Measurements from ENCODE around the gene ARHGEF12. TPM values are rescaled to one million over a fixed set of nuclear protein-coding genes. Genes with fewer than 3 reads are reported as not detected.

The ARHGEF12 gene
- total and polyA plus RNA-seq, 2 experiments from 2014 or later: 9.0 to 38.9 TPM

GRCh38 chr11:120527111-120527761 lies 191.0 kb downstream of the ARHGEF12 start:
- H3F3A ChIP-seq (replicated peaks; ENCODE audit: low read depth): 0 out of 2 replicates have a peak, but pooled peaks cover 7% of the 10 kb centered on the region
- H3K4me1 Mint-ChIP-seq: peaks cover 27% of the 10 kb centered on the region
- H3K27ac Mint-ChIP-seq: peak overlapping the region; percentile 40; the same call in 1 of the 2 replicates
- H3K36me3 ChIP-seq (ENCODE audit: insufficient read depth): no peaks in the 10 kb centered on the region
- no peaks in the 10 kb centered on the region for H3K9me2 ChIP-seq (ENCODE audit: insufficient read depth)
- peak overlapping the region; percentile 60; the same call in 1 of the 2 replicates for H2AFZ ChIP-seq
- H4K20me1 ChIP-seq (replicated peaks; ENCODE audit: insufficient read depth): no peaks in the 10 kb centered on the region
- H3K4me3 Mint-ChIP-seq: peak overlapping the region; percentile 36; the same call in 1 of the 3 replicates
- ATAC-seq (peak; percentile 93), DNase-seq (ENCODE audit: low spot score) (peak; percentile 94)
- H3K27ac ChIP-seq (ENCODE audit: low read depth): peak overlapping the region; percentile 82
- no peaks in the 10 kb centered on the region for H3K27me3 ChIP-seq (ENCODE audit: insufficient read depth)
- H3K4me3 ChIP-seq: peak overlapping the region; percentile 34; the same call in 1 of the 2 replicates
- peak overlapping the region; percentile 66 for H3K4me2 ChIP-seq
- peaks cover 20% of the 10 kb centered on the region for H3K4me1 ChIP-seq (ENCODE audit: insufficient read depth)
- no peaks in the 10 kb centered on the region; the same call in 2 of the 3 replicates for H3K36me3 Mint-ChIP-seq (ENCODE audit: low read depth)
- H3K27me3 Mint-ChIP-seq (ENCODE audit: insufficient read depth, low read depth, poor library complexity): peaks cover 24% of the 10 kb centered on the region
- H3K9me3 Mint-ChIP-seq: peaks cover 7% of the 10 kb centered on the region; the same call in 2 of the 3 replicates
- H3K79me2 ChIP-seq (replicated peaks; ENCODE audit: insufficient read depth): no peaks in the 10 kb centered on the region
- TF ChIP-seq POLR2AphosphoS5 (IDR thresholded peaks at IDR 0.05; ENCODE audit: low read depth) (no peak), STAT1 (IDR thresholded peaks at IDR 0.05; ENCODE audit: unreplicated experiment) (no peak), ETS1 (IDR thresholded peaks at IDR 0.05) (no peak), REST (IDR thresholded peaks at IDR 0.05; ENCODE audit: unreplicated experiment) (no peak), CTCF (conservative IDR thresholded peaks at IDR 0.05; ENCODE audit: low read depth in 2 of 2) (peak; percentile 38 to 47; a peak in 3 of 4 replicates)

- Mint-ChIP-seq H3K36me3 (ENCODE audit: low read depth) (no peaks in the 10 kb centered on the region; the same call in 2 of the 3 replicates), H3K27ac (no peak overlapping the region), H3K4me3 (no peak overlapping the region), H3K27me3 (ENCODE audit: insufficient read depth, low read depth, poor library complexity) (peaks cover 18% of the 10 kb centered on the region), H3K4me1 (peaks cover 25% of the 10 kb centered on the region), H3K9me3 (peaks cover 7% of the 10 kb centered on the region; the same call in 2 of the 3 replicates)
- Histone ChIP-seq H3K4me2 (no peak overlapping the region), H4K20me1 (replicated peaks; ENCODE audit: insufficient read depth) (no peaks in the 10 kb centered on the region), H2AFZ (no peak overlapping the region), H3K36me3 (ENCODE audit: insufficient read depth) (no peaks in the 10 kb centered on the region), H3K9me2 (ENCODE audit: insufficient read depth) (no peaks in the 10 kb centered on the region), H3K4me3 (no peak overlapping the region), H3K27me3 (ENCODE audit: insufficient read depth) (no peaks in the 10 kb centered on the region), H3K27ac (ENCODE audit: low read depth) (no peak overlapping the region), H3K4me1 (ENCODE audit: insufficient read depth) (peaks cover 8% of the 10 kb centered on the region), H3F3A (replicated peaks; ENCODE audit: low read depth) (0 out of 2 replicates have a peak, but pooled peaks cover 7% of the 10 kb centered on the region), H3K79me2 (replicated peaks; ENCODE audit: insufficient read depth) (no peaks in the 10 kb centered on the region)
- ATAC-seq (no peak), DNase-seq (ENCODE audit: low spot score) (no peak)
- no peak for TF ChIP-seq CTCF (conservative IDR thresholded peaks at IDR 0.05; ENCODE audit: low read depth in 2 of 2)
- TF ChIP-seq REST (IDR thresholded peaks at IDR 0.05; ENCODE audit: unreplicated experiment): no peak
- no peak for TF ChIP-seq JUNB (IDR thresholded peaks at IDR 0.05; ENCODE audit: unreplicated experiment)
- no peak for TF ChIP-seq POLR2AphosphoS5 (IDR thresholded peaks at IDR 0.05; ENCODE audit: low read depth)
- TF ChIP-seq ZNF331 (CRISPR knock-in tag; IDR thresholded peaks at IDR 0.05; ENCODE audit: low read depth): no peak
- no peak for TF ChIP-seq EZH2phosphoT487 (IDR thresholded peaks at IDR 0.05; ENCODE audit: unreplicated experiment)
- TF ChIP-seq EZH2 (IDR thresholded peaks at IDR 0.05; ENCODE audit: low read depth, unreplicated experiment): no peak
- TF ChIP-seq ZNF114 (CRISPR knock-in tag; IDR thresholded peaks at IDR 0.05): no peak
Measured at GRCh38 chr11:120528749-120529148, 192.5 kb downstream of the ARHGEF12 start.
